Measurements from ENCODE around the gene CTIF.

The CTIF gene

DNA sequence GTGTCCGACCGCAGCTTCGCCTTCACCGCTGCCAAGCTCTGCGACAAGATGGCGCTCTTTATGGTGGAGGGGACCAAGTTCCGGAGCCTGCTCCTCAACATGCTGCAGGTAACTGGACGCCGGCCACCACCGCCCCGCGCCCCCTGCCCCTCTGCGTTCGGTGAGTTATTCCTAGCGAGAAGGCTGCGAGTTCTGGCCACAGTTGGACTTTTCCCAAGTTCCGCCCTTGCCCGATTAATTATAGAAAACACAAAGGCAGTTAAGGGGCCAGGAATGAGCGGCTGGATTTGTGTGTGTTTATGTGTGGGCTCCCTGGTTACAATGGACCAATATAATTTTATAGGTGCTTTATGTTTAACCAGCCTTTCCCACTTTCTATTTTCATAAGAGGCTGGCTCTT, 222.8 kb downstream of the CTIF start:
- no peak for DNase-seq

DNA sequence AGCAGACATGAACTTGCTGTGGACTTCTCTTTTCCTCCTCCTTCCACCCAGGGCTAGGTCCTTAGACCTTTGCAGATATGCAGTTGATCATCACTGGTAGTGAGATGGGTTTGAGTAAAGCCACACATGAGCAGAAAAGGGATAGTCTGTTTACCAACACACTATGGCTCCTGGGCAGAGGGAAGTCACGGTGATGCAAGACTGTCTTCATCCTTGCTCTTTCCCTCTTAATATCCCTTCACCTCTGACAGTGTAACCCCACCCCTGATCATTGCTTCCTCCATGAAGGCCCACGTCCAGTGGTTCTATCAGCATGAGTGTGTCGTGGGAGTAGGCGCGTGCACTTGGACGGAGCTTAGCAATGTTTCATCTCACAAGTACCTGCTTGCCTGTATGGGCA, 223.2 kb downstream of the CTIF start:
- DNase-seq: no peak

DNA sequence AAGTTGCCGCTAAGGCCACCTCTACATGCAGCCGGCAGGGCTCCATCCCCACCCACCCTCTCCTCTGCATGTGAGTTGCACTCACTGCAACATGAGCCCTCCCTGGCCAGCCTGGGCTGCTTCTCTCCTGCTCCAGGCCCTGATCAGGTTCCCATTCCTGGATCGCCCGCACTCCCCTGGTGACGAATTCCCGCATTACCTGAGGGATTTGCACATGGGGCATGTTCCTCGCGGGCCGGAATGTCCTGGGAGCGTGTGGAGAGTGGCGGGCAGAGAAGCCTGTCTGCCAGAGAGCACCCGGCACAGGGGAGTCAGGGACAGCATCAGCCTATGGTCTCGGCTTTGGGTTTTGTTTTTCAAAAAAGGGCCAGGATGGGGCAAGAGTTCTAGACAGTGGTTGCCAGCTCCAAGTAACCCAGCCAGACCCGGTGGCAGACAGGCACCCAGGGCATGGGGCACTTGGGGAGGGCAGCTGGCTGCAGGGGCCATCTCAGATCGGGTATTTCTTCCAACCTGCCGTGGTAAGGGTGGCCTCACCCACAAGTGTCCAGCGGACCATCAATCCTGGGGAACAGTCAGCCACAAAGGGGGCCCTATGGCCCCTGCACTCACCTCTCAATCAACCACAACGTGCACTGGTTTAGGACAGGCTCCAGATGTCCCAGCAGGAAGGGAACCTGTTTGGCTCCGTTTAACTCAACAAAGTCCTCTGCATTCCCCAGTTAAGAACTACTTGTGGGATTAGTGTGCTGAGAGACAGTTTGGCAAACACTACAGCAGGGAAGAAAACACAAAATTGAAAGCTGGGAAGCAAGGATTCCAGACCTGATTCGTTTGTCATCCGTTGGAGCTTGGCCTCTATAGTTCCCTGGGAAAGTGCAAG, 224.2 kb downstream of the CTIF start:
- DNase-seq: no peak

DNA sequence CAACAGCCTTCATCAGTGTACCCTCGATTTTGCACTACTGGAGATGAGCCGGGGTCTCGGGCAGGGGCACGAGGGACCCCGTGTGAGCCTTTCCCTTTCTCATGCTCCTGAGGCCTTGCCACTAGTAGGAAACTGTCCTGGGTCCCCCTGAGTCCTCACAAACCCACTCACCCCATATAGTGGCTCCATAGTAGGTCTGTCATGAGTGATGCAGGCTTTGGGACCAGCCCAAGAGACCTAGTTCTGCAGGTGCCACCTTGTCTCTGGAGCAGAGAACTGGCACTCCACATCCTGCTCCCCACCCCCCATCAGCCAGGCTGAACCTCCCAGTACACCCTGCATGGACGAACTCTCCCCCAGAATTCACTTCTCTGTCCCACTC, 224.9 kb downstream of the CTIF start:
- no peak for DNase-seq

DNA sequence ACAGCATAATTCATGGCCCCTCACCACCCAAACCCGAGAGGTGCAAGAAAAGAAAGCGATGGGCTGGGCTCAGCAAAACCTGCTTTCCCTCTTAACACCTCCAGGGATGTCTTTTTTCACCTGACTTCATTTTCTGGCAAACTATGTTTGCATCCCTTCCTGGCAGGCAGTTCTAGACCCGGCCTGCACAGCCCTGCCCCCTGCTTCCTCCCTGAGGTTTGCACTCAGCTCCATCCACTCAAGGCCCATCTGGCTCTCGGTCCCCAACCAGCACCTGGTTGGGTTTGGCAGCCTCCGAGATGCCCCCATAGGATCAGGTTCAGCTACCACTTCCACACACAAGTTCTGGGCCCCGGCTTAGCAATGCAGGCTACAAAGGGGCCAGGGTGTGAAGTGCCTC, 226.2 kb downstream of the CTIF start:
- DNase-seq: no peak

DNA sequence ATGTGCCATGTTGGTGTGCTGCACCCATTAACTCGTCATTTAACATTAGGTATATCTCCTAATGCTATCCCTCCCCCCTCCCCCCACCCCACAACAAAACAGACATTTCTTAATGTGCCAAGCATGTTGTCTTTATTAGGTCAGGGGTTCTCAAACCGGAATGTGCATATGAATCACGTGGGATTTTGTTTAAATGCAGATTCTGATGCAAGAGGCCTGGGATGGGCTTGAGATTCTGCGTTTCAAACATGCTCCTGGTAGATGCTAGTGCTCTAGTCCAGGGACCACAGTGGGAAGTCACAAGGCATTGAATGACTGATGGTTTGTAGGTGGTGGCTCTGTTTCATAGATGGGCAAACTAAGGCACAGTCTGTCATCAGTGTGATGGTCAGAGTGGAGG, 227.2 kb downstream of the CTIF start:
- no peak for DNase-seq

DNA sequence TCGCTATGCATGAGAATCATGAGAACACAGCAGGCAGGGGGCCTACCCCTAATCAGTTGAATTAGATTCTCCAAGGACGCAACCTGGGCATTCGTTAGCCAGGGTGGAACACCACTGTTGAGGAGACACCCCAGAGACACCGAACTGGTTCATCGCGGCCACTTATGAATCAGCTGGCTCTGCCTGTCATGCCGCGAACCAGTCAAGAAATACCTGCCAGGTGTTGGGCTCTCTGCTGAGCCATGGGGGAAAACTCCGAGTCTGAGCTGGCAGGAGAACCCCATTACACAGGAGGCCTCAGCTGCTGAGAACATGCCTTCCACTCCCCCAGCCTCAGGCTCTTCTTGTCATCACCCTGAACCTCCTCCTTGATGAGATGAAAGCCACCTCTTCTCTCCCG, 227.7 kb downstream of the CTIF start:
- DNase-seq: no peak

DNA sequence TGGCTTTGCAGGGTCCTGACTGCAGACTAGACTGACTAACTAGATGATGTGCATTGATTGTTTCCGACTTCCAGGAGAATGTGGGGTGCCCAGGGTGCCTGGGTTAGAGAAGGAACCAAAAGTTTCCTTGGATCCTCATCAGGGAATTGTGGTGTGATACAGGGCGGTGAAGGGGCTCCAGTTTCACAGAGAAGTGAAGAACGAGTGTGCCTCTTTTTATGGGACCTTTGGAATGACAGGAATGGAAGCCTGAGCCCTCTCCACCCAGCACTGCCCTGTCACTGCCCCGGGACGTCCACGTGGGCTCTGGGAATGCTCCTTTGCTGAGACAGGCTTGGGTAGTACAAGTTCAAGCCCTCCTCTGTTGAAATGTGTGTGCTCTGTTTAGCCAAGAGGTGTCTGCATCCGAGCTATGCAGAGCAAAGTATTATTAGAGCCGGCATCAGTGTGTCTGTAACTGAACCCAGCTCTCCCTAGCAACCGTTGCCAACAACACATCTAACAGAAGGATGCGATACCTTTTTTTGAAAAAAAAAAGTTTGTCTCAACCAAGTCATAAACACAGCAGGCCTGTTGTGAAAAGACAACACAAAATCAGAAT, 228.4 kb downstream of the CTIF start:
- no peak for DNase-seq

DNA sequence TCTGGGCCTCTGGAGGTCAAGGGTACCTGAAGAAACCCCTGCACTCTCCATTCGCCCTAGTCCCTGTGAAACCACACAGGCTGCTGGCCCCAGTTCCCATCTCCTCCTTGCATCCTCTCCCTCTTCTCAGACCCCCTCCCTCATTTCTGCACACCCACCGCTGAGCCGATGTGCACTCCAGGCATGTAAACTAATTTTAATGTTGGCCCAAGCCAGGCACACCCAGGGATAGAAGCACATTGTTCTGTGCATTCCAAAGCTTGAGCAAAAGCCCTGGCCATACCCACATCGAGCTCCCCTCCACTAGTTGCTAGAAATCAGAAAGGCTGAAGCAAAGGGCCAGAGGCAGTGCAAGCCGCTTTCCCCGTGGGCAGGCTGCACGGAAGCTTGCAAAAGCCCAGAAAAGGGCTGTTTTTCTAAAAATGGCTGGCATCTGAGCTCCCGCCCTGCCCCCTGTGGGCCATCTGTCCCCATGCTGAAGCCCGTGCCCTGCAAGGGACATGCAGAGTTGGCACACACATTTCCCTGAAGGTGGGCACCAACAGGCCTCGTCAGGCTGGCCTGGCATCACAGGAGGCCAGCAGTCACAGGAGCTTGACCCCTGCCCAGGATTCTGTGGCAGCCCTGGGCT, 230.3 kb downstream of the CTIF start:
- peak; percentile 24 for DNase-seq

DNA sequence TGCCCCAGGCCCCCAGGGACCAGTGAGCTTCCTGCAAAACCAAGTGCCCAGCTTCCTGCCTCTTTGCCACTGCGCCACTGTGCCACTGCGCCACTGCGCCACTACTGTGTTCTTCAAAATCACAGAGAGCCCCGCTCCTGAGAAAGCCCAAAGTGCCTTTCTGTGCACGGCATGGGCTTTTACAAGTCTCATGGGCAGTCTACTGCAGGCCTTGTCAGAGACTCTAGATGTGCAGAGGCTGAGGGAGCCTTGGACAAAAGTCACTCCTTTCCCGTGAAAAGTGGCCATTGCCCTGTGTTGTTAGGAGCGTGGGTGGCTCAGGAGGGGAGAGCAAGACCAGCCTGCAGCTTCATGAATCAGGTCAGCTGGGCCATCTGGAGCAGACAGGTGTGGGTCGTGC, 231.4 kb downstream of the CTIF start:
- no peak for DNase-seq

DNA sequence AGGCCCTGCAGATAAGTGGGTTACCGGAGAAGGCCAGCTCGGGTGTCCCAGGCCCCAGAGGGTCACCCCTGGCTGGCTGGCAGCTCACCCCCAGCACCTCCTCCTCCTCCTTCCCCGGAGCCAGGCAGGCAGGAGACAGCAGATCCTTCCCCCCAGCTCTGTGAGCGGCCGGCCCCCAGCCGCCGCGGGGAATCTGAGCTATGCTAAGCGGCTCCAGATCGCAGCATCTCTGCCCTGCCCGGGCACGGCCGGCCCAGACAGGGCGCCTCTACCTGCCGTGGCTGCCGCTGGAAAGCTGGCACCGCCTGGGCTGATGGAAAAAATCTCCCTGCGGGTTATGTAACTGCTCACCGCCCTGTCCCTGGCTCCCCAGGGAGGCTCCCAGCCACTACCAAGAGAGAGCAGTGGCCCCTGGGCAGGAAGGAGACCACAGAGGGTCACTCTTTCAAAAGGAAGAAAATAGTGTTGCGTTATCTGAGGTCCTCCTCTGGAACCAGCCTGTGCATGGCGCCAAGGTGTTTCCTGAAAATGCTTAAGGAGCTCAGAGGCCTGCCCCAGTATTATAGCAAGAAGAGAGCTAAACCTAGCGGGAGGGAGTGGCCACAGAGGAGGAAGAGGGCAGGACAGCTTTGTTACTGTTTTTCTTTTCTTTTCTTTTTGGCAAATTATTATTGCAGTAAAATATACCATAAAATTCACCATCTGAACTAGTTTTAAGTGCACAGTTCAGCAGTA, 233.0 kb downstream of the CTIF start:
- peak; percentile 66 for DNase-seq

DNA sequence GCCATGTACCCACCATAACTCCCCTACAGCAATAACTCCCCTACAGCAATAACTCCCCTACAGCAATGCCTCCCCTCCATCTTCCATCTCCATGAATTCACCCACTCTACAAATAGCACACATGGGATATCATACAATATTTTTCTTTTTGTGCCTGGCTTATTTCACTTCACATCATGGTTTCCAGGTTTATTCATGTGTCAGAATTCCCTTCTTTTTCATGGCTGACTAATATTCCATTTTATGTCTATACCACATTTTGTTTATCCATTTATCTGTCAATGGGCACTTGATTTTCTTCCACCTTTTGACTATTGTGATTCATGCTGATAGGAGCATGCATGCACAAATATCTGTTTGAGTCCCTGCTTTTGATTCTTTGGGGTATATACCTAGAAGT, 233.6 kb downstream of the CTIF start:
- DNase-seq: no peak

DNA sequence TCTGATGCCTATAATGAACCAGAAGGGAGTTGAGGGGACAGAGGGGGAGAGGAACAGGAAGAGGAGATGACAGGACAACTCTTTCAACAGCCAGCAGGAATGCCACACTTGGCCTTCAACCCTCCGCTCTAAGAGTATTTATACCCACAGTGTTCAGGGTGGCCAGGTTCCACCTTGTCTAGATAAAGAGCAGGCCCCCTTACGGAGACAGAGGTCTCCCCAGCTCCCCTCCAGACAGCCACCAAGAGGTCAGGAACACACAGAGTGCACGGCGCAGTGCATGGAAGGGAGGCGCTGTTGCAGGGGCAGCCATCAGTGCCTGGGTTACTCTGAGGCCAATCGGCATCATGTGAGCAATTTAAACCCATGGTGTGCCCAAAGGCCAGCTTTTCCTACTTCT, 235.0 kb downstream of the CTIF start:
- DNase-seq: no peak

DNA sequence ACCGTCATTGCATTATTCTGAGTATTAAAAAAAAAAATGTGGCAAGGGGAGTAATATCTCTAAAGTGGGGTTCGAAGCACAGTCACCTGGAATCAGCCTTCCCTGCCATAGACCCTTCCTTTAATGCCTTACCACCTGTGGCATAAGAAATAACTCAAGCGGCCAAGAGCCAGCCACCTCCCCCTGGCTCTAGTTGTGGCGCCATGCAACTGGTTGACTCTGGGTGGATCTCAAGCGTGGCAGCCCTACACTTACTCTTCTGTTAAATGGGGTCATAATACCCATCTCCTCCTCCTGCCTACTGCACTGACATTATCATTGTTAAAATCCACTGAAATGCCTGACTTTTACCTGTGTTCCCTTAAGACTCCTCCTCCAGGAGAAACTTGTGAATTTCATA, 236.1 kb downstream of the CTIF start:
- no peak for DNase-seq

DNA sequence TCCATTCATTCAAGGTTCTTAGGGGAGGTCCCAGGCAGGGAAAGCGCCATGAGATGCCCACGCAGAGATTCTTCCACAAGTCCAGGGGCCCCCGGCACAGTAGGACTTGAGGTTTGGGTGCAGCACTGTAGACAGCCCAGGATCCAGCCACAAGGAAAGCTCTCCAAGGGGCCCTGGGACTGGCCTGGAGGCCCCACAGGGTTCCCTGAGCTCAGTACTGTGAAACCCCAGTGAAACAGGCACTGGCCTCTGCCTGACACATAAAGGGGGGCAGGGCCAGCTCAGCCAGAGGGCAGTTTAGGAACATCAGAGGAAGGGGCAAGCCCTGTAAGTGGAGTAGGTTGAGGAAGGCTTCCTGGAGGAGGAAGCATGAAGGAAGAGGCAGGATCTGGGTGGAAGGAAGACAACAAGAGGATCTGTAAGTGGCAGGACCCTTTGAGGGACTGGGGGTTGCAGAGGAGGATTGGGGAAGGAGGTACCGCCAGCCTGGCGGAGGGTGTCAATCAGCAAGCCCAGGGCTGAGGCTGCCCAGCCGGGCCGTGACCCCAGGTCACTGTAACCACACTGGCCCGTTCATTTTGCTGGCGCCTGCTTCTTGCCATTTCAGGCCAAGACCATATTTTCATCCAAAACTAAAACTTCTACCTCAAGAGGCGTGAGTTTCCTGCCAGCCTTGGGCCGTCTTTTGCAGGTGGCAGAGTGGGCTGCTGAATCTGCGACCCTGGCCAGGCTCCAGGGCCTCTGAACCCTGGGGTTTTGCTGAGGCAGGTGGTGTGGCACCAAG, 236.7 kb downstream of the CTIF start:
- no peak for DNase-seq

DNA sequence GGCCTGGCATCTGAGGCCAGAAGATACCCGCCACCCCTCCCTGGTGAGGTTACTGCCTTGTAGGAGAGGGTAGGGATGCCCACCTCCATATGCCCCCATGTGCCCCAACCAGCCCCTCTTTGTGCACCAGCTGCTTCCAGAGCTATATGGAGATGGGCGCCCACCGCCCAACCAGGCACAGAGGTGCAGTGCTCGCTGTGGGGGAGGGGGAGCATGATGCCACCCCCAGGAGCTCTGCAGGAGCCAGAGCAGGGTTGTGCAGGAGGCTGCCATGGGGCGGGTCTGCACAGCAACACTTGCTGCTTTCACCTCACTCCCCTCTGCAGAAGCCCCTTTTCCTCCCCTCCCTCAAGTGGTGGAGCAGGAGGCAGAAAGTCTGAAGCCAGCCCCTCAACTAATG, 237.3 kb downstream of the CTIF start:
- DNase-seq: no peak

DNA sequence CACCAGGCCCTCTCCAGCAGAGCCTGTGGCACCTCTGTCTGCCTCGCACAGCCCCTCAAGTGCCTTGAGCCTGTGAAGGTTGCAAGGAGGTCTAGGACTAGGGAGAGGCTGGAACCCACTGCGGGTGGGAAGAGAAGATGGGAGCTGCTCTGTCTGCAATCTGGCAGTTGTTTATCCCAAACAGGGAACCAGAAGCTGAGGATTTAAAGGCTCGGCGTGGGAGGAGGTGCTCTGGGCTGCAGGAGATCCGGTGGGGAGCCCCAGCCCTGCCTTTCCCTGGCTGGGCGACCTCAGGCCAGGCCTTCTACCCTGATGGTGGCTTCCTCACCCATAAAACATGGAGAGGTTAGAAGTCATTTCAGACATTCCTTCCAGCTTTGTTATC, 237.8 kb downstream of the CTIF start:
- DNase-seq: no peak

DNA sequence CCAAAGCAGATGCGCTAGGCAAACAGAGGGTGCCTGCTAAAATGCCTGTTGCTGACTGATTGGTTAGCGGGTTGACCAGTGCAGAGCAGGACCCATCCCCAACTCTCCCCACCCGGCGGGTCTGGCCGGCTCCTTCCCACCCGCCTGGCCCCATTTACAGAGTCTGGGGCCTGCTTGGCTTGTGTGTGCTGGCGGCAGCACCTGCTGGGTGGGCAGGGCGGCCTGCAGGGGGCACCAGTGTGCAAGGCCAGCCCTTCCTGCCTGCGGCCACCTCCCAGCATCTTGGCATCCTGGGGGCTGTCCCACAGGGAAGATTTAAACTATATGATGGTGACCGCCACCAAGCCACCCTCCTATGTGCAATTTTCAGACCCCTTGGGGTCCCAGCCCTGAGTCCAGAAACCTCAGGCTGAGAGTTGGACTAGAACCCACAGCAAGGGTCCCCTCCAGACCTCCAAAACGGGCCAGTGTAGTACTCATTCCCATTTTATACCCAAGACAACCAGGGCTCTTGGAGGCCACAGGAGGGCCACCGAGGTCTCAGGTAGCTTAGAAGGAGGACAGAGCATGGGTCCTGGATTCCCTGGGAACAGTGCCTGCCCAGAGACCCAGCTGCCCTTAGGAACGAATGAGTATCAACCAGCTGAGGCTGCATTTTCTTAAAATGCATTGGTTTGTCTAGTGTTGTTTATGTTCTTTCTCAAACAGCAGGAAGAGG, 238.4 kb downstream of the CTIF start:
- DNase-seq: peak; percentile 71

DNA sequence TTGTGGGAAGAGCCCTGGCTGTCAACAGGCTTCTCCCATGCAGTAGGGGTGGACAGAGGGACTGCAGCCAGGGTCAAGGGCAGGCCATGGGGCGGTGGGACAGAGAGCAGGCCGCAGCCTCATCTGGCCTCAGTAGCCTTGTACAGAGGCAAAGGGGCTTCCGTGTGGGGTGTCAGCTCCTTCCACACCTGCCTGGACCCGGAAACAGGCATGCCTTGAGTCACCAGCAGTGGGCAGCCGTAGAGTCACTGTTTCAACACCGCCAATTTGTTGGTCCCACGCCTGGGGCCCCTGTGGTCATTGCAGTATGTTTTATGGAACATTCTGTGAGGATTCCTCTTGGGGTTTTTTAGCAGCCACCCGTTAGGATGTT, 238.9 kb downstream of the CTIF start:
- no peak for DNase-seq

DNA sequence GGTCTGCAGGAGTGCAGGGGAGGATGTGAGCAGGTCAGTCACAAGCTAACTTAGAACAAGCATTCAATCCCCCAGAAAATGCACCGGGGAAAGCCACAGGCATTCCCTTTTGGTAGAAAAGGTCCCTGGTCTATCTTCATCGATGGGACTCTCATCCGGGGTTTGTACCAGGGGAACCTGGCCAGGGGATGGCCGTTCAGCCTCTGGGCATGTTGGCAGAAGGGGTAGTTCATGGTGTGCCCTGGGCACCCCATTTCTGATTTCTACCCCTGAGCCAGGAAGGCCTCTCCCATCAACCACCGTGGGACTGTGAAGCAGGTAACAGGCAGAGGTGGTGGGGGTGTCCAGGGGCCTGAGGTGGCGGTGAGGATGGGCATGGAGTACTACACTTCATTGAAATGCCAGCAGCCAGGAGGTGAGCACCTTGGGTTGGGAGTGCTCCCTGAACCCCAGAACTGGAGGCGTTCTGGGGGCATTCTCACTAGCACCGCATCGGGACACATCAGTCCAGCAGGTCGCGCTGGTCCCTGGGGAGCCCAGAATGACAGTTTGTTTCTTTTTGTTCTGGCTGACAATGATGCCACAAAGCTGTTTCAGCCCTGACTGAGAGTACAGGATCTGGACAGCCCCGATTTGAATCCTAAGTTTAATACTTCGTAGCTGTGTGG, 239.6 kb downstream of the CTIF start:
- DNase-seq: no peak

DNA sequence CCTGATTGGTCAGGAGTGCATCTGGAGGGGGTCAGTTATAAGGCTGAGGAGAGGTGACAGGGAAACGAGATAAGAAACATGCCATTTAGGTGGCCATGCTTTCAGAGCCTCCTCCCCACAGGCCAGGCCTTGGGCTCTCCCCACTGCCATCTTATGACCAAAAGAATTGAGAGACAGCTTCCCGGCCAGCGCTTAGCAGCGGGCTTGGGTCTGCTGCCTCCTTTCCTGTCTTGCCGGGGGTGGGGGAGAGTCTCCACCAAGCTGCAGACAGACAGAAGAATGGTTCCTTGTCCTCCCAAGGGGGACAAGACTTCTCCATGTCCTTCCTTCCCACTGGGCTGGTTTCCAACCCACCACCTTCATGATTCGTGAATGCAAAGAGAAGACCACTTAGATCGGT, 240.6 kb downstream of the CTIF start:
- no peak for DNase-seq

All from hematopoietic multipotent progenitor cell treated with erythropoietin and hydrocortisone succinate and interleukin-3 and kit ligand, for 4 days (in vitro differentiated cells).